Retina (tissue), 1 donor: ENCODE data around the gene ANKRD13D.

Experiments used
- DNase-seq: peaks from one replicate; pipeline ENCODE4 v3.0.0-alpha.2; 2016

The ANKRD13D gene

DNA sequence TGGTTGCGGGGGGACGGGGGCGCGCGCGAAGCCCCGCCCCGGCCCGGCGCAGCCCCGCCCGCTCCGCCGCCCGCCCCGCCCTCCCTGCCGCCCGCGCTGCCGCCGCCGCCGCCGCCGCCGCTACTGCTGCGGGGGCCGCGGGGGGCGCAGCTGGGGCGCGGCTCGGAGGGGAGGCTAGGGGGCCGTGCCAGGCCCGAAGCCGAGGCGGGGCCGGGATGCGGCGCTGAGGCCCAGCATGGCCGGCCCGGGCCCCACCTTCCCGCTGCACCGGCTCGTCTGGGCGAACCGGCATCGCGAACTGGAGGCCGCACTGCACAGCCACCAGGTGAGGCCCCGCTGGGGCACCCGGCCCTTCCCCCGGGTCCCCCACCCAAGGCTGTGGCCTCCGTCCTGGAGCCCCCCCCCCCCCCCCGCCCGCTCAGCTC lies at the start of gene ANKRD13D:
Gene ANKRD13D (plus strand): TSS at position 78 of the 425 bp plus-strand sequence. CDS start 158 bp downstream, at position 236.
- DNase-seq, result peak; percentile 36

- peak; percentile 94 for DNase-seq
These were observed 49.1 kb upstream of the ANKRD13D start for GRCh38 chr11:67239783-67240575.

- peak; percentile 67 for DNase-seq
These were observed 48.3 kb upstream of the ANKRD13D start for GRCh38 chr11:67240576-67241389.

DNA sequence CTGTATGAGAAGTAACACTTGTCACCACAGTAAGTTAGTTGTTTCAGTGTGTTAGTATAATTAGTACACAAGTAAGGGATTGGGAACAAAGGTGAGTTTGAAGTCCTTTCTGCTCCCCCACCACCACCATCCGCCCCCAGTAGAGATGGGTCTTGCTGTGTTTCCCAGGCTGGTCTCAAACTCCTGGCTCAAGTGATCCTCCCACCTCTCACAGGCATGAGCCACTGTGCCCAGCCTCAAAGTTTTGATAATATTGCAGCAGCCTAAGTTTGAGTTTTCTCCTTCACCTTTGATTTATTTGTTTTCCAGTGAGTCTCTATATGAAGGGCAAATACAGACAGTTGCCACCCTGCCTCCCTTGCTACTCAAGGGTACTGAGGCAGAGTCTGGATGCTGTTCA lies 46.6 kb upstream of the ANKRD13D start:
- no peak for DNase-seq

DNA sequence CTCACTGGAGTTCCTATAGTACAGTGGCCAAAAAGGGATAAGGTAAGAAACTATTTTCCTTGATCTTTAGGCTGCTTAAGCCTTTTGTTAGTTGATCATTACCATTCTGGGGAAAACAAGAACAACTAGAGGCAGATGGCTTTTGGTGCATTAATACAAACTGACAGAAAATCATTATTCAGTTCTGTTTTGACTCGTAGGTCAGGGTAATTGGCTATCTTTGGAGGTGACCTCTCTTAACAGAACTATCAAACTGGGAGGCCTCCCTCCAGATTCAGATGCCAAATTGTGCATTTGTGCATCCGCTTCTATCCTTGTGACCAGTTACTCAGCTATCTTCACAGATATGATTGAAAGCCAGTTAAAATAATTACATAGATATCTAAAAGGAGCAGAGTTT lies 46.1 kb upstream of the ANKRD13D start:
- DNase-seq, result peak; percentile 58

DNA sequence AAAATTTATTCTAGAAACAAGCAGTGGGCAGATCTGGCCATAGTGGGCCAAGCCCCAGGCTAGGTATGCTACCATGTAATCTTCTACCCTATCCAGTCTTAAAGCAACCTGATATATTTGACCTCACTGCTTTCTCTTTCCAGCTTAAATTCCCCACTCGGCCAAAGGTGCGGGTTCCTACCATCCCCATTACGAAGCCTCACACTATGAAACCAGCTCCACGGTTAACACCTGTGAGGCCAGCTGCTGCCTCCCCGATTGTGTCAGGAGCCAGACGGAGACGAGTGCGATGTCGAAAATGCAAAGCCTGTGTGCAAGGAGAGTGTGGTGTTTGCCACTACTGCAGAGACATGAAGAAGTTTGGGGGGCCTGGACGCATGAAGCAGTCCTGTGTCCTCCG lies 44.1 kb upstream of the ANKRD13D start:
- DNase-seq, result no peak

DNA sequence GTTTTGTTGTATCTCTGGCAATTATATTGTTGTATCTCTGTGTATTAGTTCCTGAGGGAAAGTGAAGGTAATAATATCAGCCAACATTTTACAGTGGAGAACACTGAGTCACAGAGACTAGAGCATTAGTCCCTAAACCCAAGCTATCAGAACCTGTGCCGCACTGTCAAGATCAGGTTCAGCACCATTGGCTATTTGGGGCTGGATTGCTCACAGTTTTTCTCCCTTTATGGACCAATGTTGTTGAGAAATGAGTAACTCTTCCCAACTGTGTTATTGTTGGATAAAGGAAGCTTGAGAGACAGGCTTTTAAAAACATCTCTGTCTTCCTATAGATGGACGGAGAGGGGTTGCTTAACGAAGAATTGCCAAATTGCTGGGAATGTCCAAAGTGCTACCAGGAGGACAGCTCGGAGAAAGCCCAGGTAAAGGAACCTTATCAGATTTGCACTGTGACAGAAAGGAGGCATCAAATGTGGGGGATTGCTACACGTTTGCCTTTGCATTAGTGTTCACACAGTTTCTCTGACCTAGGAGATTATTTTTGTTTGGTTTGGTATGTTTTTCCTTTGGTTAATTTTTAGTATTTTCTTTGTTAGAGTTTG lies 41.1 kb upstream of the ANKRD13D start:
- no peak for DNase-seq

GRCh38 chr11:67248653-67249052 lies 40.5 kb upstream of the ANKRD13D start:
- no peak for DNase-seq

DNA sequence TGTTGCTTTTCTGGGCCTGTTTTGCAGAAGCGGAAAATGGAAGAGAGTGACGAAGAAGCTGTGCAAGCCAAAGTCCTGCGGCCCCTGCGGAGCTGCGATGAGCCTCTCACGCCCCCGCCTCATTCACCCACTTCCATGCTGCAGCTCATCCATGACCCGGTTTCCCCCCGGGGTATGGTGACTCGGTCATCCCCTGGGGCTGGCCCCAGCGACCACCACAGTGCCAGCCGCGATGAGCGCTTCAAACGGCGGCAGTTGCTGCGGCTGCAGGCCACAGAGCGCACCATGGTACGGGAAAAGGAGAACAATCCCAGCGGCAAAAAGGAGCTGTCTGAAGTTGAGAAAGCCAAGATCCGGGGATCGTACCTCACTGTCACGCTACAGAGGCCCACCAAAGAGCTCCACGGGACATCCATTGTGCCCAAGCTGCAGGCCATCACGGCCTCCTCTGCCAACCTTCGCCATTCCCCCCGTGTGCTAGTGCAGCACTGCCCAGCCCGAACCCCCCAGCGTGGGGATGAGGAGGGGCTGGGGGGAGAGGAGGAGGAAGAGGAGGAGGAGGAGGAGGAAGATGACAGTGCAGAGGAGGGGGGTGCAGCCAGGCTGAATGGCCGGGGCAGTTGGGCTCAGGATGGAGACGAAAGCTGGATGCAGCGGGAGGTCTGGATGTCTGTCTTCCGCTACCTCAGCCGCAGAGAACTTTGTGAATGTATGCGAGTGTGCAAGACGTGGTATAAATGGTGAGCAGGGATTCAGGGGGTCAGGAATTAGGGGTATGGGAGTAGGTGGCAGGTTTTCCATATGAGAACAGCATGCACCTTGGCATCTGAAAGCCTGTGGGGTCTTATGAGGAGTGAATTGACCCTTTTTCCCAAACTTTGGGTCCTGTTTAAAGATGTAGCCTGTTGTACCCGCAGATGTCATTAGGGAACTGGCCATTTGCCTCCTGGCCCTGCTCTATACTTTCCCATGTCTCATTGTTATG lies 38.8 kb upstream of the ANKRD13D start:
- no peak for DNase-seq

GRCh38 chr11:67251841-67252240 lies 37.3 kb upstream of the ANKRD13D start:
- DNase-seq, result no peak

- DNase-seq, result no peak
These were observed 36.3 kb upstream of the ANKRD13D start for GRCh38 chr11:67252831-67253239.

- no peak for DNase-seq
These were observed 35.1 kb upstream of the ANKRD13D start for GRCh38 chr11:67253872-67254624.

DNA sequence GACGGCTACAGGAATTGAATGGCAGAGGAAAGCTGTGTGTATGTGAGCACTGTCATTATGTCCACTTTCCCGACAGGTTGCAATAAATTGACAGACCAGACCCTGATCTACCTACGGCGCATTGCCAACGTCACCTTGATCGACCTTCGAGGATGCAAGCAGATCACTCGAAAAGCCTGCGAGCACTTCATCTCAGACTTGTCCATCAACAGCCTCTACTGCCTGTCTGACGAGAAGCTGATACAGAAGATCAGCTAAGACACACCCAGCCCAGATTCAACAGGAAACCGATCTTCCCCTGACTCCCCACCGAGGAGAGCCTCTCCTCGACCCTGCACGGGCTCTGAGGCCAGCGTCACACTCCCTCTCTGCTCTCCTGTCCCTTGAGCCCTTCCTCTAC lies 34.3 kb upstream of the ANKRD13D start:
- DNase-seq, result no peak

GRCh38 chr11:67255353-67255752 lies 33.8 kb upstream of the ANKRD13D start:
- no peak for DNase-seq

GRCh38 chr11:67255864-67256263 lies 33.2 kb upstream of the ANKRD13D start:
- no peak for DNase-seq

DNA sequence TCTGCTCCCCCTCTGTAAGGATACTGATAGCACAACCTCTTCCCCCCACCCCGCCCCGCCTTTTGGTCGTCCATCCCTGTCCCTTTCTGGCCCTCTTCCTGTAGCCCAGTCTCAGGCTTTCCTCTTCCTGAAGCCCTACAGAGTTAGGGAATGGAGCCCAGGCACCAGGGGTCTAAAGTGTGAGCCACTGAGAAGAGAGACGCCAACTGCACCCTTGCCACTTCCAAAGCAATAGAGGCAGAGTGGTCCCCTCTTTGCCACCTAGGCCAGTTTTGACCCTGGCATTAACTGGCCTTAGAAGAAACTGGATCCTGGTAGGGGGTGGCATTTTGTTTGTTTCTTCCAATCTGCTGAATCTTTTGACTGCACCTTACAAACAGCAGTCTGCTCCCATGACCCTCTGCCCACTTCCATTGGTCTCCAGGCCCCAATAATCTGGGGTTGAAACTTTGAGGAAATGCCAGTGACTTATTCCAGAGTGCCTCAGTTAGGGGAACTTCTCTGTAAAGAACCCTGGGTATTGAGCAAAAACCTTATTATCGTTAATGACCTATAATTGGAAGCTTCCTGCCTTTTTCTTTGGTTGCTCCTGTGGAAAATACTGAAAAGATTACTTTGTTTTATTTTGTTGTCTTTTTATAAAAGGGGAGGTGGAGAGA lies 32.5 kb upstream of the ANKRD13D start:
- no peak for DNase-seq

DNA sequence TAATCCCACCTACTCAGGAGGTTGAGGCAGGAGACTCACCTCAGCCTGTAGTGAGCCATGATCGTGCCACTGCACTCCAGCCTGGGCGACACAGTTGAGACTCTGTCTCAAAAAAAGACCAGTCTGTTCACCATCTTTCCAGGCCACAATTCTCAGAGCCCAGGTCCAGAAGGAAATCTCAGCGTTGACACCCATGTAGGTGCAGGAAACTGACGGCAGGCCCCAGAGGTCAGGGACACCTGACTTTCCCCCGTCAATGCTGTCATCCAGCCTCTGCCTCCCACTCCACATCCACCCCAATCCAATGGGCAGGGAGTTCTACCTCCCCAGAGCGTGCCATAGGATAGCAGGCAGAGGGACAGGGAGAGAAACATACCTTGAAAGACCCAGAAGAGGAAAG lies 28.7 kb upstream of the ANKRD13D start:
- DNase-seq, result no peak

DNA sequence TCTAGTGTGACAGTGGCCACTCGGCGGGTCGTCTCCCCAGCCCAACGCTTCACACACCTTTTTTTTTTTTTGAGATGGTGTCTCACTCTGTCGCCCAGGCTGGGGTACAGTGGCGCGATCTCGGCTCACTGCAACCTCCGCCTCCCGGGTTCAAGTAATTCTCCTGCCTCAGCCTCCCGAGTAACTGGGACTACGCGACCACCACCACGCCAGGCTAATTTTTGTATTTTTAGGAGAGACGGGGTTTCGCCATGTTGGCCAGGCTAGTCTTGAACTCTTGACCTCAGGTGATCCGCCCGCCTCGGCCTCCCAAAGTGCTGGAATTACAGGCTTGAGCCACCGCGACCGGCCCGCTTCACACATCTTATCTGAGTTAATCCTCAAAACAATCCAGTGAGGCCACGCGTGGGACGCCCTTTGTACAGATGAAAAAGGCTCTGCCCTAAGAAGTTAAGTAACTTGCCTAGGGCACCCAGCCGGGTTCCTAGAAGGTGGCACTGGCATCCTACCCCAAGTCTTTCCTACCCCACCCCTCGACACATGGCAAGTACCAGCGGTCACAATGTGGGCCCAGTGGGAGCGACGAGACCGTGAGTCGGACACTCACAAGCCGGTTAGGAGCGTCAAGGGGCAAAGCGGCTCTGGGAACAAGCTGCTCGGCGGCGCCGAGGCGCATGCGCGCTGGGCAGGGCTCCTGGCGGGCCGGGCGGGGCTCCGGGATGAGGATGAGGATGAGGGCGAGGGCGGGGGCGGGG lies 28.0 kb upstream of the ANKRD13D start:
- peak; percentile 64 for DNase-seq

DNA sequence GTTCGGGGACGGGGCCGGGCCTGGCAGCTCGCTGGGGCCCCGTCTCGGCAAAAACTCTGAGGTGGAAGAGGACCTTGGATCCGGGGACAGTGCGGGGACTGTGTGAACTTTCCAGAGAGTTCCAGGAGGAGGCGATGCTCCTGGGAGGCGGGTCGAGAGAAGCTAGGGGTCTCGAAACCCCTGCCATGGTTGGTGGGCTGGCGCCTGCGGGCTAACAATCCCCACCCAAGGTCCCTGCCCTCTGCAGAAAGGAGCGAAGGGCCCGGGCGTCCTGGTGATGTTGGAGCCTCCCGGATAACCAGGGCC lies 27.5 kb upstream of the ANKRD13D start:
- DNase-seq, result peak; percentile 36

DNA sequence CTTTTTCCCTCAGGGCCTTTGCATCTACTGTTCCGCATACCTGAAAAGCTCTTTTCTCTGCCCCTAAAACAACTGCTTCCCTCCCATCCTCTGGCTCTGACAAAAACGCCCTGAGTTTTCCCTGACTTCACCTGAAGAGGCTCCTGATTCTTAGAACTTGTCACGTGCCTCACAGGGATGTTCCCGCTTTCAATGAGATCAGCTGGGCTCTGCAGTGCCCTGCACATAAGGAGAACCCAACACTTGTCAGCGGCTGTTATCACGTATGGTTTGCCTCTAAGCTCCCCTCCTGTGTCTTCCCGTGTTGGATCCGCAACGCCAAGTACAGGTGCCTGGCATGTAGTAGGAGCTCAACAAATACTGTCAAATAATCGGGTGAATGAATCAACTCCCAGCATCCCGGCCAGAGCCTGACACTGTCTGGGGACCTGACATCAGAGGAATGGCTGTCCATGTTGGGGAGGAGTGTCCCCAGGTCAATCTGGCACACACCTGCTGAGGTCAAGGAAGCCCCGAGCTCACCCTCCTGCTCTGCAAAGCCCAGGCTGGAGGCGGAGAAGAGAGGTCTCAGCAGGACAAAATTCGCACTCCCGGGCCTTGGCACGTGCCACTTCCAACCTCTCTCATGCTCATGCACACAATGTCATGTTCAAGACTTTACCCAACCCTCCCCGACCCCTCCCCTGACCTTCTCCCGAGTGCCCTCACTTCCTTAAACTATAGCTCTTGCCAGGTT lies 27.0 kb upstream of the ANKRD13D start:
- DNase-seq, result no peak
